HUDEP-2 (cell line): ENCODE data around the gene ZNF865.
A peak's percentile ranks its signal among the peaks of the same experiment; 100 is the strongest.

ENCODE experiments used
- DNase-seq, 76 experiments: peaks; one replicate each; lab custom pipeline; 2025; ENCODE audit not compliant: unreplicated experiment in 76 of 76; lab: John Stamatoyannopoulos, UW

The ZNF865 gene

GRCh38 chr19:55603581-55604292, 1.7 kb upstream of the ZNF865 start:
- peak in 36 of 76 experiments; percentile 14 to 63 (median 35) for DNase-seq

- peak; percentile 48 to 99 (median 97) for DNase-seq
Measured at GRCh38 chr19:55605207-55605636, 225 bp upstream of the ZNF865 start.

GRCh38 chr19:55606471-55606787, 982 bp downstream of the ZNF865 start:
- no peak for DNase-seq

- no peak for DNase-seq
Measured at GRCh38 chr19:55606817-55607216, 1.4 kb downstream of the ZNF865 start.

GRCh38 chr19:55609326-55609725, 3.9 kb downstream of the ZNF865 start:
- DNase-seq, result no peak

GRCh38 chr19:55611300-55611982, 6.0 kb downstream of the ZNF865 start:
- DNase-seq, result no peak

- DNase-seq, result no peak
Measured at GRCh38 chr19:55611983-55612645, 6.7 kb downstream of the ZNF865 start.

GRCh38 chr19:55613396-55613795, 7.9 kb downstream of the ZNF865 start:
- DNase-seq, result no peak

- no peak for DNase-seq
Measured at GRCh38 chr19:55613930-55614710, 8.7 kb downstream of the ZNF865 start.

- DNase-seq, result no peak
Measured at GRCh38 chr19:55614711-55615542, 9.5 kb downstream of the ZNF865 start.

GRCh38 chr19:55615543-55616394, 10.3 kb downstream of the ZNF865 start:
- no peak for DNase-seq

GRCh38 chr19:55616395-55616875, 11.0 kb downstream of the ZNF865 start:
- no peak for DNase-seq

- no peak for DNase-seq
Measured at GRCh38 chr19:55617426-55617825, 12.0 kb downstream of the ZNF865 start.

- no peak for DNase-seq
Measured at GRCh38 chr19:55618426-55618825, 13.0 kb downstream of the ZNF865 start.

GRCh38 chr19:55619286-55619685, 13.8 kb downstream of the ZNF865 start:
- no peak for DNase-seq

- DNase-seq, result no peak
Measured at GRCh38 chr19:55620410-55621204, 15.2 kb downstream of the ZNF865 start.

GRCh38 chr19:55621205-55621672, 15.8 kb downstream of the ZNF865 start:
- DNase-seq, result peak in 1 of 76 experiments; percentile 1

GRCh38 chr19:55621673-55622231, 16.3 kb downstream of the ZNF865 start:
- DNase-seq, result no peak
